ENCODE data around the gene SFT2D1.

SFT2D1 gene

GRCh38 chr6:166285233-166285632 is 57.1 kb downstream of the SFT2D1 start:
- Histone ChIP-seq H2AFZ (ENCODE audit: low read depth, low read length, severe bottlenecking) (no peak overlapping the region), H3K79me2 (ENCODE audit: insufficient read depth, low read length) (no peaks in the 10 kb centered on the region), H3K4me2 (ENCODE audit: low read depth, low read length, poor library complexity, severe bottlenecking) (no peak overlapping the region), H3F3A (ENCODE audit: insufficient read depth) (no peaks in the 10 kb centered on the region), H3K9me2 (replicated peaks; ENCODE audit: insufficient read depth, low read length) (no peaks in the 10 kb centered on the region), H4K20me1 (ENCODE audit: low read depth, low read length) (no peaks in the 10 kb centered on the region), H3K9me3 (ENCODE audit: insufficient read depth, low read length) (no peaks in the 10 kb centered on the region), H3K27me3 (ENCODE audit: low read length) (no peaks in the 10 kb centered on the region), H3K4me3 (ENCODE audit: insufficient read depth, low read length, poor library complexity, severe bottlenecking) (no peak overlapping the region), H3K36me3 (ENCODE audit: low read length) (no peaks in the 10 kb centered on the region), H3K9ac (ENCODE audit: low read length) (no peak overlapping the region), H3K27ac (ENCODE audit: low read depth, low read length) (no peak overlapping the region)
- TF ChIP-seq EZH2phosphoT487 (conservative IDR thresholded peaks at IDR 0.05; ENCODE audit: low read length) (no peak), CTCF (IDR thresholded peaks at IDR 0.05; ENCODE audit: insufficient read depth, low read length, poor library complexity, severe bottlenecking) (no peak)

DNA sequence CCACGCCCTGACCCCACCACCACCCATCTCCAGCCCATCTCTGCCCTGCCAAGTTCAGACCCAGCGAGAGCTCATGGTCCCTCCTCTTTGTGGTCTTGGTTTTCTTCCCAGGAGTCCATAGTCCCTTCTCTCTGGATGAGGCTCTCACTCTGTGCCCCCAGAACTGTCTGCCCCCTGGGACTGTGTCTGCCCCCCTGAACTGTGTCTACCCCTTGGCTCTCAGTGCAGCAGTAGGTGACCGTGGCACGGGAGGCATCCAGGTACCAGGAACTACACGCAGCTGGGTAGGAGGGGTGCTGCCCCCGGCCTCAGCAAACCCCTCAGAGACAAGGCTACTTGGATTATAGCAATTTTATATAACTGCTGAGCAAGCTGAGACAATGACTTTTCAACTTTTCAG is 57.7 kb downstream of the SFT2D1 start:
- no peak overlapping the region for H3K9ac ChIP-seq (ENCODE audit: low read length)
- H4K20me1 ChIP-seq (ENCODE audit: low read depth, low read length) = no peaks in the 10 kb centered on the region
- H3K9me3 ChIP-seq (ENCODE audit: insufficient read depth, low read length) = no peaks in the 10 kb centered on the region
- no peak overlapping the region for H2AFZ ChIP-seq (ENCODE audit: low read depth, low read length, severe bottlenecking)
- no peak for TF ChIP-seq CTCF (IDR thresholded peaks at IDR 0.05; ENCODE audit: insufficient read depth, low read length, poor library complexity, severe bottlenecking)
- no peaks in the 10 kb centered on the region for H3K79me2 ChIP-seq (ENCODE audit: insufficient read depth, low read length)
- H3K4me3 ChIP-seq (ENCODE audit: insufficient read depth, low read length, poor library complexity, severe bottlenecking) = no peak overlapping the region
- H3K27me3 ChIP-seq (ENCODE audit: low read length) = no peaks in the 10 kb centered on the region
- no peaks in the 10 kb centered on the region for H3K9me2 ChIP-seq (replicated peaks; ENCODE audit: insufficient read depth, low read length)
- no peak overlapping the region for H3K27ac ChIP-seq (ENCODE audit: low read depth, low read length)
- no peak overlapping the region for H3K4me2 ChIP-seq (ENCODE audit: low read depth, low read length, poor library complexity, severe bottlenecking)
- H3K36me3 ChIP-seq (ENCODE audit: low read length) = no peaks in the 10 kb centered on the region
- no peaks in the 10 kb centered on the region for H3F3A ChIP-seq (ENCODE audit: insufficient read depth)

DNA sequence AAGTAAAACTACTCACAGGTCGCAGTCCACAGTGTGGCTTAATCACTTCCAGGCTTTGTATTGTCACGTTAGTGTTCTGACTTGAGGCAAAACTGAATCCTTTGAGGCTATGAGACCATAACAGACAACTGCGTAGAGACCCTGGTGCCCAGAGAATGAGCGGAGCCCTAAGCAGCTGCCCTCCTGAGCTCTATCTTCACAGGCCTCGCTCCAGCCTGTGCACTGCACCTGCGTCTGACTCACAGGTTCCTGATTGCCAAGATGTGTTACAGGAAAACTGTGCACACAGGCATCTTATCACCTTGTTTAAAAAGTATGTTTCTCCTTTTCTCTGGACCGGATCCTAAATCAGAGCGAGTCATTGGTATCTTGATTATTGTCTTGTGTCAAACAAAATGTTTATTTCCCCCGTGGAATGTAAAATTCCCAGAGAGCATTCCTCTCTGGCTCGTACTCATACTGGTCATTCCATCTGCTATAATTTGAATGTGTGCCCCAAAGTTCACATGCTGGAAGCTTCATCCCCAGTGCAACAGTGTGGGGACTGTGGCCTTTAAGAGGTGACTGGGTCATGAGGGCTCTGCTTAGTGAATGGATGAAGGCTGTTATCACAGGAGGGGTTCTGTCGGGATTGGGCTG is 59.8 kb downstream of the SFT2D1 start:
- H3K4me3 ChIP-seq (ENCODE audit: insufficient read depth, low read length, poor library complexity, severe bottlenecking) = no peak overlapping the region
- no peaks in the 10 kb centered on the region for H3K79me2 ChIP-seq (ENCODE audit: insufficient read depth, low read length)
- no peak overlapping the region for H3K27ac ChIP-seq (ENCODE audit: low read depth, low read length)
- H3K9ac ChIP-seq (ENCODE audit: low read length) = no peak overlapping the region
- TF ChIP-seq CTCF (IDR thresholded peaks at IDR 0.05; ENCODE audit: insufficient read depth, low read length, poor library complexity, severe bottlenecking) (no peak), EZH2phosphoT487 (conservative IDR thresholded peaks at IDR 0.05; ENCODE audit: low read length) (no peak)
- H3F3A ChIP-seq (ENCODE audit: insufficient read depth) = no peaks in the 10 kb centered on the region
- no peaks in the 10 kb centered on the region for H3K27me3 ChIP-seq (ENCODE audit: low read length)
- H3K9me2 ChIP-seq (replicated peaks; ENCODE audit: insufficient read depth, low read length) = no peaks in the 10 kb centered on the region
- H2AFZ ChIP-seq (ENCODE audit: low read depth, low read length, severe bottlenecking) = no peak overlapping the region
- H3K36me3 ChIP-seq (ENCODE audit: low read length) = no peaks in the 10 kb centered on the region
- no peak overlapping the region for H3K4me2 ChIP-seq (ENCODE audit: low read depth, low read length, poor library complexity, severe bottlenecking)
- H3K9me3 ChIP-seq (ENCODE audit: insufficient read depth, low read length) = no peaks in the 10 kb centered on the region
- no peaks in the 10 kb centered on the region for H4K20me1 ChIP-seq (ENCODE audit: low read depth, low read length)
